ENCODE data around the gene CCDC171. TPM values are rescaled to one million over a fixed set of nuclear protein-coding genes. Genes with fewer than 3 reads are reported as not detected.

CCDC171 gene
- total RNA-seq, 3 donors from 2014 or later (not counting 1 experiment from before 2014, with no cell fraction given), result 1.5 to 2.6 (median 2.2) TPM

DNA sequence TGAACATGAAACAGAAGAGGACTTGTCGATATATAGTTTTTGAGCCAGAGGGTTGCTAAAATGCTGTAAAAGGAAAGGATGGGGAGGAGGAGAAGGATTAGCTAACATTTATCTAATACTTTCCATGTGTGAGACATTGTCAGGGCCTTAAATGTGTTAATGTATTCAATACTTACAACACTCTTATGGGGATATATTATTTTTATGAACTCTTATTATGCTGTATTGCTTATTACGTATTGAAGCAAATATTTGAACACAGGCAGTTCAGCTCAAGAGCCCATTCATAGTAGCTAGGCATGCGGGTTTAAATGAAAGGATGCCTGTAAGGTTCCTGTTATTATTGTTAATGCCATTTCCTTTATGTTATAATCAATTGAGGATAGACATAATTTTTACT, 391.5 kb downstream of the CCDC171 start:
- Mint-ChIP-seq H3K27ac (no peak overlapping the region), H3K4me3 (no peak overlapping the region), H3K36me3 (no peaks in the 10 kb centered on the region), H3K9me3 (no peaks in the 10 kb centered on the region), H3K27me3 (ENCODE audit: low read depth in 2 of 2) (no peaks in the 10 kb centered on the region), H3K4me1 (no peaks in the 10 kb centered on the region)
- ATAC-seq (no peak), DNase-seq (no peak)
- Histone ChIP-seq H3K27ac (ENCODE audit: low read length) (no peak overlapping the region), H3K9me3 (ENCODE audit: control insufficient read depth, insufficient read depth, low read length) (no peaks in the 10 kb centered on the region), H3K4me1 (ENCODE audit: control insufficient read depth, insufficient read depth, low read length) (no peaks in the 10 kb centered on the region), H3K27me3 (ENCODE audit: control insufficient read depth, insufficient read depth, low read length) (no peaks in the 10 kb centered on the region), H3K36me3 (ENCODE audit: control insufficient read depth, insufficient read depth, low read length) (no peaks in the 10 kb centered on the region), H3K4me3 (ENCODE audit: low read length) (no peak overlapping the region)
- TF ChIP-seq, protein P1, sequence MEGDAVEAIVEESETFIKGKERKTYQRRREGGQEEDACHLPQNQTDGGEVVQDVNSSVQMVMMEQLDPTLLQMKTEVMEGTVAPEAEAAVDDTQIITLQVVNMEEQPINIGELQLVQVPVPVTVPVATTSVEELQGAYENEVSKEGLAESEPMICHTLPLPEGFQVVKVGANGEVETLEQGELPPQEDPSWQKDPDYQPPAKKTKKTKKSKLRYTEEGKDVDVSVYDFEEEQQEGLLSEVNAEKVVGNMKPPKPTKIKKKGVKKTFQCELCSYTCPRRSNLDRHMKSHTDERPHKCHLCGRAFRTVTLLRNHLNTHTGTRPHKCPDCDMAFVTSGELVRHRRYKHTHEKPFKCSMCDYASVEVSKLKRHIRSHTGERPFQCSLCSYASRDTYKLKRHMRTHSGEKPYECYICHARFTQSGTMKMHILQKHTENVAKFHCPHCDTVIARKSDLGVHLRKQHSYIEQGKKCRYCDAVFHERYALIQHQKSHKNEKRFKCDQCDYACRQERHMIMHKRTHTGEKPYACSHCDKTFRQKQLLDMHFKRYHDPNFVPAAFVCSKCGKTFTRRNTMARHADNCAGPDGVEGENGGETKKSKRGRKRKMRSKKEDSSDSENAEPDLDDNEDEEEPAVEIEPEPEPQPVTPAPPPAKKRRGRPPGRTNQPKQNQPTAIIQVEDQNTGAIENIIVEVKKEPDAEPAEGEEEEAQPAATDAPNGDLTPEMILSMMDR (IDR thresholded peaks at IDR 0.05), result no peak
- 100% methylated on average over 2 of the region's 3 CpGs for WGBS (ENCODE audit: insufficient coverage)
- intact Hi-C loops (cut with micrococcal nuclease), result no loop called here

DNA sequence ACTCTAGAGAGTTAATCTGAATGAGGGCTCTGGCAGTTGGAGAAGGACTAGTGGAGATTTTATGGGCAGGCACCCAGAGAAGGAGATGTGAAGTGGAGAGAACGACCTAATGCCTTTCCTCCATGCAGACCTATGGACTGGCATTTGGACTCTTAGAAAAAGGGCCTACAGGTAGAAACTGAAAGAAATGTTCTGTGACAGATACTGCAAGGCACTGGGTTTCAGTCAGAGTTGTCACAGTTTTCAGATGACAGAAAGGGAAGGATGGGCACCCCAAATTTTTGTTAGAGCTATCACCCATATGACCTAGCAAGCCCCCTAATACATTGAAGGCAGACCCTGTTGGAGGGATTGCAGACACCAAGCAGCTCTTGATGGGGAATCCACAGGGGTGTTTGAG, 406.8 kb downstream of the CCDC171 start:
- Histone ChIP-seq H3K9me3 (ENCODE audit: control insufficient read depth, insufficient read depth, low read length) (no peaks in the 10 kb centered on the region), H3K4me3 (ENCODE audit: low read length) (no peak overlapping the region), H3K36me3 (ENCODE audit: control insufficient read depth, insufficient read depth, low read length) (no peaks in the 10 kb centered on the region), H3K27me3 (ENCODE audit: control insufficient read depth, insufficient read depth, low read length) (no peaks in the 10 kb centered on the region), H3K27ac (ENCODE audit: low read length) (no peak overlapping the region), H3K4me1 (ENCODE audit: control insufficient read depth, insufficient read depth, low read length) (no peaks in the 10 kb centered on the region)
- no peak for DNase-seq
- no peaks in the 10 kb centered on the region for H3K4me1 Mint-ChIP-seq
- no peak overlapping the region for H3K27ac Mint-ChIP-seq
- no peak overlapping the region for H3K4me3 Mint-ChIP-seq
- ATAC-seq, result no peak
- intact Hi-C loops (cut with micrococcal nuclease), result loop anchor here (1.0 kb wide), 1 partner anchor 13 kb away; no protein-coding TSS in a partner anchor
- H3K9me3 Mint-ChIP-seq, result peaks cover 0 to 1% of the 10 kb centered on the region in 2 donors
- TF ChIP-seq, protein P1 (IDR thresholded peaks at IDR 0.05), result no peak
- H3K36me3 Mint-ChIP-seq, result peaks cover 7% of the 10 kb centered on the region
- H3K27me3 Mint-ChIP-seq (ENCODE audit: low read depth in 2 of 2), result peaks cover 0 to 5% of the 10 kb centered on the region in 2 donors
- 80% methylated on average over 1 of the region's 1 CpG for WGBS (ENCODE audit: insufficient coverage)

DNA sequence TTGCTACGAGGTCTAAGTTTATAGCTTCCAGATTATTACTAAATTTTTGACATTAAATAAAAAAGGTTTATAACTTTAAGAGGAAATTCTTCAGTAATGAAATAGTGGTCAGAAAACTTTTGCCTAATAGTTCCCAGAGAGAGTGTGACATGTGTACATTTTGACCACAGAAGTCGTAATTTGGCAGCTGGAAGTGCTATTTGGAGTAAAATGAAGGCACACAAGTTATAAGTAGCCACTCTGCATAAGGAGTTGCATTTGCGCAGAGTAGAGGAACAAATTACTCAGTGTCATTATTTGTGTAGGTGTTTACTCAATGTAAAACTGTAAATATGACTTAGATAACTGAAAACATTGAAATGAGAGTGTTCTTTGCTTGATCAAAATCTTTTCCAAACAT, 408.4 kb downstream of the CCDC171 start:
- ATAC-seq (no peak), DNase-seq (no peak)
- H3K27me3 Mint-ChIP-seq (ENCODE audit: low read depth in 2 of 2), result no peaks in the 10 kb centered on the region
- TF ChIP-seq, protein P1 (IDR thresholded peaks at IDR 0.05), result no peak
- H3K4me1 Mint-ChIP-seq, result no peaks in the 10 kb centered on the region
- Histone ChIP-seq H3K36me3 (ENCODE audit: control insufficient read depth, insufficient read depth, low read length) (no peaks in the 10 kb centered on the region), H3K27me3 (ENCODE audit: control insufficient read depth, insufficient read depth, low read length) (no peaks in the 10 kb centered on the region), H3K27ac (ENCODE audit: low read length) (no peak overlapping the region), H3K4me3 (ENCODE audit: low read length) (no peak overlapping the region), H3K4me1 (ENCODE audit: control insufficient read depth, insufficient read depth, low read length) (no peaks in the 10 kb centered on the region), H3K9me3 (ENCODE audit: control insufficient read depth, insufficient read depth, low read length) (no peaks in the 10 kb centered on the region)
- no peak overlapping the region for H3K27ac Mint-ChIP-seq
- H3K9me3 Mint-ChIP-seq, result no peaks in the 10 kb centered on the region
- H3K36me3 Mint-ChIP-seq, result no peaks in the 10 kb centered on the region
- no peak overlapping the region for H3K4me3 Mint-ChIP-seq
- 80% methylated on average over 2 of the region's 3 CpGs for WGBS (ENCODE audit: insufficient coverage)
- intact Hi-C loops (cut with micrococcal nuclease), result no loop called here

DNA sequence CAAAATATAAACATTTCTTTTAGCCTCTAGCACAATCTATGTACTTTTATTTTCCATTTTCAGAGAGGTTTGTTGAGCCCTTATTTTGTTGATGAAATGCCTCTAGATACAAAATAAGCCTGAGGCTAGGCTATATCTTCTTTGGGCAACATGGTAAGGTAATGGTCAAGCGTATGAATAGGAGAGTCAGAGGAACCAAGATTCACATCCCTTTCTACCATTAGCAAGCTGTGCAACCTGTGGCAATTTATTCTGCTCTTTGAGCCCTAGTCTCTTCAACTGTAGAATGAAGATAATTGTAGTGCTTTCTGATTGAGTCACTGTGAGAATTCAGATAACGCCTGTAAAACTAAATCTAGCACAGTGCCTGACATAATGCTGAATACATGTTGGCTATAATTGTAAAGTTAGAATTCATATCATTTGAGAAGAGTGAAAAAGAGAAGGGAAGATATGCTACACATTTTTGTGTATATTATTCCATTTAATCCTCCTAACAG, 412.5 kb downstream of the CCDC171 start:
- Mint-ChIP-seq H3K4me1 (no peaks in the 10 kb centered on the region), H3K9me3 (no peaks in the 10 kb centered on the region), H3K27me3 (ENCODE audit: low read depth in 2 of 2) (no peaks in the 10 kb centered on the region), H3K27ac (no peak overlapping the region), H3K4me3 (no peak overlapping the region), H3K36me3 (no peaks in the 10 kb centered on the region)
- H3K27ac ChIP-seq (ENCODE audit: low read length), result no peak overlapping the region
- H3K9me3 ChIP-seq (ENCODE audit: control insufficient read depth, insufficient read depth, low read length), result no peaks in the 10 kb centered on the region
- DNase-seq, result no peak
- no peaks in the 10 kb centered on the region for H3K36me3 ChIP-seq (ENCODE audit: control insufficient read depth, insufficient read depth, low read length)
- H3K4me3 ChIP-seq (ENCODE audit: low read length), result no peak overlapping the region
- intact Hi-C loops (cut with micrococcal nuclease), result no loop called here
- WGBS (ENCODE audit: insufficient coverage), result 100% methylated on average over 2 of the region's 2 CpGs
- H3K4me1 ChIP-seq (ENCODE audit: control insufficient read depth, insufficient read depth, low read length), result no peaks in the 10 kb centered on the region
- no peaks in the 10 kb centered on the region for H3K27me3 ChIP-seq (ENCODE audit: control insufficient read depth, insufficient read depth, low read length)
- TF ChIP-seq, protein P1 (IDR thresholded peaks at IDR 0.05), result no peak
- ATAC-seq, result no peak
